ENCODE measurements around the gene ASB16. TPM values are rescaled to one million over a fixed set of nuclear protein-coding genes. Genes with fewer than 3 reads are reported as not detected.
A peak's percentile ranks its signal among the peaks of the same experiment; 100 is the strongest.

The ASB16 gene
- total RNA-seq, 4 donors from 2014 or later, result 0.14 to 2.3 (median 1.3) TPM; not detected in 1

GRCh38 chr17:44170135-44170498 is 387 bp upstream of the ASB16 start:
- DNase-seq, result no peak
- no peaks in the 10 kb centered on the region for H3K27me3 ChIP-seq
- intact Hi-C loops (cut with DNase I; ENCODE audit: low total_unique reads), result no loop called here
- peak overlapping the region in 1 of 2 donors; percentile 23 for H3K4me3 ChIP-seq
- no peaks in the 10 kb centered on the region for H3K4me1 ChIP-seq
- TF ChIP-seq POLR2A (IDR thresholded peaks at IDR 0.05) (no peak), CTCF (IDR thresholded peaks at IDR 0.05) (no peak)
- peak overlapping the region; percentile 61 to 84 for H3K27ac ChIP-seq
- H3K9me3 ChIP-seq, result no peaks in the 10 kb centered on the region
- no peaks in the 10 kb centered on the region for H3K36me3 ChIP-seq

GRCh38 chr17:44171931-44172455 is 1.5 kb downstream of the ASB16 start:
- no peaks in the 10 kb centered on the region for H3K4me1 ChIP-seq

GRCh38 chr17:44174427-44174826 is 3.9 kb downstream of the ASB16 start:
- H3K27ac ChIP-seq, result no peak overlapping the region
- TF ChIP-seq CTCF (IDR thresholded peaks at IDR 0.05), result no peak
- H3K36me3 ChIP-seq, result no peaks in the 10 kb centered on the region
- no peaks in the 10 kb centered on the region for H3K27me3 ChIP-seq
- H3K4me1 ChIP-seq, result no peaks in the 10 kb centered on the region
- H3K4me3 ChIP-seq, result no peak overlapping the region
- no peak for DNase-seq
- no peaks in the 10 kb centered on the region for H3K9me3 ChIP-seq
- intact Hi-C loops (cut with DNase I; ENCODE audit: low total_unique reads), result no loop called here

More at GRCh38 chr17:44171931-44172455, 1.5 kb downstream of the ASB16 start:
- H3K27me3 ChIP-seq, result no peaks in the 10 kb centered on the region
- H3K36me3 ChIP-seq, result no peaks in the 10 kb centered on the region
- no peak overlapping the region for H3K4me3 ChIP-seq
- intact Hi-C loops (cut with DNase I; ENCODE audit: low total_unique reads), result no loop called here
- TF ChIP-seq POLR2A (IDR thresholded peaks at IDR 0.05), result no peak
- TF ChIP-seq CTCF (IDR thresholded peaks at IDR 0.05), result no peak
- DNase-seq, result no peak
- no peak overlapping the region for H3K27ac ChIP-seq
- no peaks in the 10 kb centered on the region for H3K9me3 ChIP-seq

- no peaks in the 10 kb centered on the region for H3K9me3 ChIP-seq
- H3K27ac ChIP-seq, result no peak overlapping the region
- H3K36me3 ChIP-seq, result no peaks in the 10 kb centered on the region
- no peak for DNase-seq
- no peak overlapping the region for H3K4me3 ChIP-seq
- H3K4me1 ChIP-seq, result no peaks in the 10 kb centered on the region
- intact Hi-C loops (cut with DNase I; ENCODE audit: low total_unique reads), result no loop called here
- no peaks in the 10 kb centered on the region for H3K27me3 ChIP-seq
- TF ChIP-seq POLR2A (IDR thresholded peaks at IDR 0.05), result no peak
- no peak for TF ChIP-seq CTCF (IDR thresholded peaks at IDR 0.05)
These were observed 5.8 kb downstream of the ASB16 start for GRCh38 chr17:44176257-44176656.

- H3K36me3 ChIP-seq, result no peaks in the 10 kb centered on the region
- TF ChIP-seq POLR2A (IDR thresholded peaks at IDR 0.05) (no peak), CTCF (IDR thresholded peaks at IDR 0.05) (no peak)
- H3K27me3 ChIP-seq, result no peaks in the 10 kb centered on the region
- no peak for DNase-seq
- H3K4me1 ChIP-seq, result no peaks in the 10 kb centered on the region
- H3K27ac ChIP-seq, result no peak overlapping the region
- intact Hi-C loops (cut with DNase I; ENCODE audit: low total_unique reads), result no loop called here
- no peaks in the 10 kb centered on the region for H3K9me3 ChIP-seq
- H3K4me3 ChIP-seq, result no peak overlapping the region
These were observed 6.4 kb downstream of the ASB16 start for GRCh38 chr17:44176671-44177501.
